SK-N-SH (cell line): ENCODE measurements around the gene MYO5C. TPM values are rescaled to one million over a fixed set of nuclear protein-coding genes. Genes with fewer than 3 reads are reported as not detected.

ENCODE experiments used
- CTCF ChIA-PET: fragments of 300-600, 350-600 bp; formaldehyde crosslinking; extraction: SDS; loops from one replicate; lab custom pipeline; 2021; lab: Yijun Ruan, JAX
- POLR2A ChIA-PET: fragments of 350-600 bp; sonication (Branson Sonifier 250); formaldehyde crosslinking; extraction: SDS; loops from one replicate; lab custom pipeline; 2020; ENCODE audit warnings: antibody characterized with exemption, inconsistent platforms; lab: Yijun Ruan, JAX
- DNase-seq: peaks from one replicate; pipeline ENCODE4 v3.0.0; 2012
- H2AFZ ChIP-seq: fragments of 200-600 bp; sonication (generic); 2 replicates; pipeline ENCODE4 v1.8.1; 2016; ENCODE audit warnings: antibody characterized with exemption, mild to moderate bottlenecking, low read depth
- H3F3A ChIP-seq: fragments of 200-600 bp; sonication (generic); replicated peaks from 2 replicates; pipeline ENCODE3; 2016; ENCODE audit warnings: antibody characterized with exemption, mild to moderate bottlenecking; ENCODE audit not compliant: insufficient read depth
- H3K27ac ChIP-seq, 2 experiments: fragments of 200-500 bp in 1 of 2; fragments of 200-600 bp in 1 of 2; sonication (Bioruptor generic) in 1 of 2; sonication (generic), shearing (Covaris generic) in 1 of 2; 2 replicates each; pipeline versions ENCODE4 v1.5.1 to v1.6.1; 2014 to 2016; ENCODE audit warnings: low read depth in 2 of 2, inconsistent platforms in 1 of 2, low read length in 1 of 2, mild to moderate bottlenecking in 1 of 2, mixed read lengths in 1 of 2
- H3K27me3 ChIP-seq: fragments of 200-600 bp; sonication (generic), shearing (Covaris generic); 2 replicates; pipeline ENCODE4 v1.6.1; 2016; ENCODE audit warnings: mixed run types; ENCODE audit not compliant: insufficient read depth
- H3K36me3 ChIP-seq, 2 experiments: fragments of 200-500 bp in 1 of 2; fragments of 200-600 bp in 1 of 2; sonication (Bioruptor generic) in 1 of 2; sonication (generic) in 1 of 2; replicated peaks in 1 of 2; 2 replicates each; pipeline versions ENCODE3 to v1.5.1; 2014 to 2016; ENCODE audit warnings: low read length in 1 of 2, mild to moderate bottlenecking in 1 of 2; ENCODE audit not compliant: insufficient read depth in 2 of 2, control insufficient read depth in 1 of 2
- H3K4me1 ChIP-seq, 2 experiments: fragments of 200-500 bp in 1 of 2; fragments of 200-600 bp in 1 of 2; sonication (Bioruptor generic) in 1 of 2; sonication (generic), shearing (Covaris generic) in 1 of 2; 2 replicates each; pipeline versions ENCODE4 v1.5.1 to v1.6.1; 2014 to 2016; ENCODE audit warnings: low read depth in 1 of 2, low read length in 1 of 2, mixed run types in 1 of 2; ENCODE audit not compliant: insufficient read depth in 2 of 2, control insufficient read depth in 1 of 2
- H3K4me2 ChIP-seq: fragments of 200-600 bp; sonication (generic), shearing (Covaris generic); 2 replicates; pipeline ENCODE4 v1.6.1; 2017; ENCODE audit warnings: mixed run types
- H3K4me3 ChIP-seq, 2 experiments: fragments of 200-500 bp in 1 of 2; fragments of 200-600 bp in 1 of 2; sonication (Bioruptor generic) in 1 of 2; sonication (generic), shearing (Covaris generic) in 1 of 2; 2 replicates each; pipeline versions ENCODE4 v1.5.1 to v1.8.1; 2014 to 2016; ENCODE audit warnings: low read depth in 2 of 2, inconsistent platforms in 1 of 2, low read length in 1 of 2, mild to moderate bottlenecking in 1 of 2, mixed read lengths in 1 of 2, moderate library complexity in 1 of 2
- H3K79me2 ChIP-seq: fragments of 200-600 bp; sonication (generic); 2 replicates; pipeline ENCODE4 v1.8.1; 2017; ENCODE audit warnings: mild to moderate bottlenecking; ENCODE audit not compliant: insufficient read depth
- H3K9ac ChIP-seq: fragments of 200-600 bp; sonication (generic); 2 replicates; pipeline ENCODE4 v1.6.1; 2017; ENCODE audit warnings: mixed run types
- H3K9me2 ChIP-seq: fragments of 200-600 bp; sonication (generic); 2 replicates; pipeline ENCODE4 v1.6.1; 2017; ENCODE audit warnings: mixed run types
- H3K9me3 ChIP-seq: fragments of 200-600 bp; sonication (generic); 2 replicates; pipeline ENCODE4 v1.6.1; 2017; ENCODE audit warnings: mixed run types, mild to moderate bottlenecking, moderate library complexity
- H4K20me1 ChIP-seq: fragments of 200-600 bp; sonication (generic); 2 replicates; pipeline ENCODE4 v1.6.1; 2017; ENCODE audit warnings: mild to moderate bottlenecking, mixed run types; ENCODE audit not compliant: insufficient read depth
- ELF1 ChIP-seq: IDR thresholded peaks from 2 replicates; pipeline ENCODE4 v1.4.0; 2012
- EZH2phosphoT487 ChIP-seq: fragments of 200-600 bp; sonication (generic); IDR thresholded peaks from 2 replicates; pipeline ENCODE4 v1.6.1; 2017; ENCODE audit warnings: low read depth, mixed run types, mild to moderate bottlenecking, antibody characterized with exemption, moderate library complexity, borderline replicate concordance
- FOXJ3 ChIP-seq: sonication (generic); formaldehyde crosslinking; IDR thresholded peaks from 2 replicates; pipeline ENCODE4 v1.5.1; 2020; ENCODE audit warnings: mild to moderate bottlenecking, missing genetic modification reagents
- JUND ChIP-seq: IDR thresholded peaks from 2 replicates; pipeline ENCODE4 v1.4.0; 2012
- MXI1 ChIP-seq: IDR thresholded peaks from 2 replicates; pipeline ENCODE4 v1.6.1; 2012; ENCODE audit warnings: mild to moderate bottlenecking, low read depth, low read length, improper control_type of control experiment
- POLR2AphosphoS5 ChIP-seq: IDR thresholded peaks from 2 replicates; pipeline ENCODE4 v1.6.1; 2012; ENCODE audit warnings: low read depth, low read length
- TAF1 ChIP-seq: IDR thresholded peaks from 2 replicates; pipeline ENCODE4 v1.6.1; 2012; ENCODE audit warnings: low read depth, mild to moderate bottlenecking, low read length, moderate library complexity, borderline replicate concordance
- TEAD4 ChIP-seq: IDR thresholded peaks from 2 replicates; pipeline ENCODE4 v1.4.0; 2012; ENCODE audit warnings: mild to moderate bottlenecking, borderline replicate concordance; ENCODE audit not compliant: insufficient read depth
- WGBS: methylation state at CpG from one replicate; pipeline ENCODE4 v1.1.6; 2017; ENCODE audit warnings: low lambda C conversion rate; 5-methylcytosine and 5-hydroxymethylcytosine counted together
- polyA plus RNA-seq, 3 experiments: library from polyadenylated mRNA; depleted of rRNA; stranded (reverse); fragments of >200 nt; gene quantifications; 2 replicates each; pipeline ENCODE4 v1.2.3, GENCODE V29; 2012
- TF ChIP-seq, protein P1 (sequence below): IDR thresholded peaks from 2 replicates; pipeline ENCODE4 v1.4.0; 2012; ENCODE audit warnings: low read depth
- TF ChIP-seq, protein P2 (sequence below): IDR thresholded peaks from 2 replicates; pipeline ENCODE4 v1.4.0; 2012; ENCODE audit warnings: low read depth, borderline replicate concordance

Gene MYO5C
- polyA plus RNA-seq, 1 of the 3 experiments (the other 2 are of a cell fraction), result 0.99 TPM

DNA sequence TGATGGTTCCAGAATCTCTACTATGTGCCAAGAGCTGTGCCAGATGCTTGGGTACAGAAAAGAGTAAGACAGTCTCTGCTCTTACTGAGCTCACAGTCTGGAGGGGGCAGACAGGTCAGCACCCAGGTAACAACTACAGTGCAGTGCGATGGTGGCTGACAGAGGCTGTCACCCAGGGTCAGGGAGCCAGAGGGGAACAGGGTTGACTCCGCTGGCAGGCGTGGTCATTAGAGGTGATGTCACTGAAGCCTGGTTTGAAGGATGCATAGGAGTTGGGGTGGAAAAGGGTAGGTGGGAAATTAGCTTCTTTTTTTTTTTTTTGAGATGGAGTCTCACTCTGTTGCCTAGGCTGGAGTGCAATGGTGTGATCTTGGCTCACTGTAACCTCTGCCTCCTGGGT, 136.0 kb downstream of the MYO5C start:
- Histone ChIP-seq H3K27ac (no peak overlapping the region), H3F3A (no peaks in the 10 kb centered on the region), H2AFZ (no peak overlapping the region), H3K36me3 (peaks cover 0 to 22% of the 10 kb centered on the region in 2 experiments), H3K9me2 (no peaks in the 10 kb centered on the region), H3K9ac (no peak overlapping the region), H3K79me2 (peaks cover 18% of the 10 kb centered on the region; the same call in 1 of the 2 replicates), H3K4me1 (no peaks in the 10 kb centered on the region), H3K4me3 (no peak overlapping the region), H4K20me1 (no peaks in the 10 kb centered on the region), H3K27me3 (no peaks in the 10 kb centered on the region), H3K4me2 (no peak overlapping the region), H3K9me3 (no peaks in the 10 kb centered on the region)
- TF ChIP-seq, protein P1, sequence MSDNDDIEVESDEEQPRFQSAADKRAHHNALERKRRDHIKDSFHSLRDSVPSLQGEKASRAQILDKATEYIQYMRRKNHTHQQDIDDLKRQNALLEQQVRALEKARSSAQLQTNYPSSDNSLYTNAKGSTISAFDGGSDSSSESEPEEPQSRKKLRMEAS, result no peak
- TF ChIP-seq ELF1, result no peak
- DNase-seq, result no peak
- CTCF ChIA-PET, result interaction anchor here (0.9 to 3.0 kb wide), 4 partner anchors 10 to 49 kb away, joined by 4 to 14 read pairs (median 7); no protein-coding TSS in a partner anchor
- WGBS, result 95% methylated on average over 3 of the region's 3 CpGs
- POLR2A ChIA-PET, result no interaction called here

DNA sequence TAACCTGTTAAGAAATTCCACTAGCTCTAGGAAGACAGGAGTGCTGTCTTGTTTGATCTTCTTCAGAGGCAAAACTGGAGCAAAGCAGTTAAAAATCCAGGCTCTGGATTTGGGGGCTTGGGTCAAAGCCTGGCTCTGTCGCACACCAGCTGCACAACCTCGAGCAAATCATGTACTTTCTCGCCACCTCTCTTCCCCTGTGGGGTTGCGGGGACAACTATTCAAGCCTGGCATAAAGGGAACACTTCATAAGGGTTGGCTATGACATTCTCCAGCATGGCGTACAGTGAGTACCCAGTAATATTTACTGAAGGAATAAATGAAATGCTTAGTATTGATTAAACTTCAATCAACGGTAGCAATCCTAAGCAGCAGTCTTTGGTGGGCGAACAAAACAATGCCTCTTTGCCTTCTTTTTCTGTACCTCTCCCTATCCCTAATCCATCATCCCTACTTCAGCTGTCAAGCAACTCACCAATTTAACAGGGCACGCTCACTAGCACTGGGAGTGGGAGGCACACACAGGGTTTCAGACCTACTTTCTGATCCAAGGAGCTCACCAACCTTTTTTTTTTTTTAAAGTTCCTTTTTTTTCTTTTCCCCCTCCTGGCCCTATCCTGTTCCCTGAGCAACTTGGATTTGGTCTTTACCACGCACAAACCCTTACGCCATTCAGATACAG, 137.4 kb downstream of the MYO5C start:
- DNase-seq, result no peak
- Histone ChIP-seq H3K79me2 (peaks cover 12% of the 10 kb centered on the region; the same call in 1 of the 2 replicates), H3K36me3 (peaks cover 5 to 18% of the 10 kb centered on the region in 2 experiments), H3K9me2 (no peaks in the 10 kb centered on the region), H3K4me2 (no peak overlapping the region), H3K9ac (no peak overlapping the region), H3K27me3 (no peaks in the 10 kb centered on the region), H3K27ac (no peak overlapping the region), H3K4me3 (no peak overlapping the region), H4K20me1 (no peaks in the 10 kb centered on the region), H2AFZ (no peak overlapping the region), H3K9me3 (no peaks in the 10 kb centered on the region), H3K4me1 (no peaks in the 10 kb centered on the region), H3F3A (no peaks in the 10 kb centered on the region)
- WGBS, result 94% methylated on average over 10 of the region's 10 CpGs
- CTCF ChIA-PET, result interaction anchor here (0.6 to 3.0 kb wide), 7 partner anchors 8 to 508 kb away, joined by 3 to 14 read pairs (median 4); no protein-coding TSS in a partner anchor
- POLR2A ChIA-PET, result no interaction called here
- no peak for TF ChIP-seq POLR2AphosphoS5
- no peak for TF ChIP-seq EZH2phosphoT487
- no peak for TF ChIP-seq FOXJ3 (CRISPR knock-in tag)
- TF ChIP-seq TEAD4, result no peak
- no peak for TF ChIP-seq ELF1
- TF ChIP-seq, protein P1, result no peak
- TF ChIP-seq, protein P2, sequence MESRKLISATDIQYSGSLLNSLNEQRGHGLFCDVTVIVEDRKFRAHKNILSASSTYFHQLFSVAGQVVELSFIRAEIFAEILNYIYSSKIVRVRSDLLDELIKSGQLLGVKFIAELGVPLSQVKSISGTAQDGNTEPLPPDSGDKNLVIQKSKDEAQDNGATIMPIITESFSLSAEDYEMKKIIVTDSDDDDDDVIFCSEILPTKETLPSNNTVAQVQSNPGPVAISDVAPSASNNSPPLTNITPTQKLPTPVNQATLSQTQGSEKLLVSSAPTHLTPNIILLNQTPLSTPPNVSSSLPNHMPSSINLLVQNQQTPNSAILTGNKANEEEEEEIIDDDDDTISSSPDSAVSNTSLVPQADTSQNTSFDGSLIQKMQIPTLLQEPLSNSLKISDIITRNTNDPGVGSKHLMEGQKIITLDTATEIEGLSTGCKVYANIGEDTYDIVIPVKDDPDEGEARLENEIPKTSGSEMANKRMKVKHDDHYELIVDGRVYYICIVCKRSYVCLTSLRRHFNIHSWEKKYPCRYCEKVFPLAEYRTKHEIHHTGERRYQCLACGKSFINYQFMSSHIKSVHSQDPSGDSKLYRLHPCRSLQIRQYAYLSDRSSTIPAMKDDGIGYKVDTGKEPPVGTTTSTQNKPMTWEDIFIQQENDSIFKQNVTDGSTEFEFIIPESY, result no peak
- TF ChIP-seq JUND, result no peak
- no peak for TF ChIP-seq MXI1
- TF ChIP-seq TAF1, result no peak
